ENCODE results near the gene MOB2. TPM values are rescaled to one million over a fixed set of nuclear protein-coding genes. Genes with fewer than 3 reads are reported as not detected.
"Not testable (repeated sequence)": the region's sequence is repeated elsewhere in the genome, so short reads cannot be mapped to it uniquely, and the experiment has no call there.

MOB2 gene
- total RNA-seq, 1 experiment from 2014 or later: 21.8 TPM

- Histone ChIP-seq H3K9me3 (ENCODE audit: insufficient read depth, low read depth) (no peaks in the 10 kb centered on the region), H3K4me1 (replicated peaks; ENCODE audit: insufficient read depth) (no peaks in the 10 kb centered on the region), H3K27ac (no peak overlapping the region), H3K36me3 (ENCODE audit: low read depth) (no peaks in the 10 kb centered on the region), H3K79me2 (ENCODE audit: low read depth) (no peaks in the 10 kb centered on the region), H3F3A (ENCODE audit: insufficient read depth, low read depth) (peaks cover 10% of the 10 kb centered on the region; the same call in 1 of the 2 replicates), H3K4me3 (no peak overlapping the region), H4K20me1 (ENCODE audit: insufficient read depth) (peaks cover 56% of the 10 kb centered on the region), H3K9me2 (ENCODE audit: insufficient read depth) (no peaks in the 10 kb centered on the region), H3K27me3 (ENCODE audit: insufficient read depth, low read depth) (no peaks in the 10 kb centered on the region), H2AFZ (no peak overlapping the region), H3K4me2 (no peak overlapping the region)
- TF ChIP-seq EZH2 (IDR thresholded peaks at IDR 0.05; ENCODE audit: low read depth): no peak
- TF ChIP-seq CTCF (conservative IDR thresholded peaks at IDR 0.05): no peak
- CTCF ChIA-PET: no interaction called here
- POLR2A ChIA-PET (ENCODE audit: unreplicated experiment): no interaction called here
- BruUV-seq (replicated peaks): no TSS peak
- intact Hi-C loops (cut with micrococcal nuclease; ENCODE audit: unreplicated experiment): no loop called here
- DNase-seq: no peak
These were observed 24.3 kb upstream of the MOB2 start for GRCh38 chr11:1510928-1511327.

GRCh38 chr11:1510351-1510750 lies 23.8 kb upstream of the MOB2 start:
- intact Hi-C loops (cut with micrococcal nuclease; ENCODE audit: unreplicated experiment); H3K36me3 ChIP-seq (ENCODE audit: low read depth); CTCF ChIA-PET; POLR2A ChIA-PET (ENCODE audit: unreplicated experiment); BruUV-seq (replicated peaks); H3K9me3 ChIP-seq (ENCODE audit: insufficient read depth, low read depth); H3K27me3 ChIP-seq (ENCODE audit: insufficient read depth, low read depth); DNase-seq; H3K4me3 ChIP-seq; H2AFZ ChIP-seq; H3K9me2 ChIP-seq (ENCODE audit: insufficient read depth); H3K4me1 ChIP-seq (replicated peaks; ENCODE audit: insufficient read depth); H3K79me2 ChIP-seq (ENCODE audit: low read depth); H3K27ac ChIP-seq; H3K4me2 ChIP-seq: not testable (repeated sequence)
- peaks cover 53% of the 10 kb centered on the region for H4K20me1 ChIP-seq (ENCODE audit: insufficient read depth)
- H3F3A ChIP-seq (ENCODE audit: insufficient read depth, low read depth): peaks cover 10% of the 10 kb centered on the region; the same call in 1 of the 2 replicates

GRCh38 chr11:1509626-1510255 lies 23.2 kb upstream of the MOB2 start:
- Histone ChIP-seq H3K4me3 (no peak overlapping the region), H3K9me3 (ENCODE audit: insufficient read depth, low read depth) (no peaks in the 10 kb centered on the region), H3K4me2 (no peak overlapping the region), H3K27ac (no peak overlapping the region), H4K20me1 (ENCODE audit: insufficient read depth) (peaks cover 47% of the 10 kb centered on the region), H3K79me2 (ENCODE audit: low read depth) (no peaks in the 10 kb centered on the region), H3K9me2 (ENCODE audit: insufficient read depth) (no peaks in the 10 kb centered on the region), H3F3A (ENCODE audit: insufficient read depth, low read depth) (peaks cover 10% of the 10 kb centered on the region; the same call in 1 of the 2 replicates), H3K36me3 (ENCODE audit: low read depth) (no peaks in the 10 kb centered on the region), H3K4me1 (replicated peaks; ENCODE audit: insufficient read depth) (no peaks in the 10 kb centered on the region), H3K27me3 (ENCODE audit: insufficient read depth, low read depth) (no peaks in the 10 kb centered on the region), H2AFZ (no peak overlapping the region)
- intact Hi-C loops (cut with micrococcal nuclease; ENCODE audit: unreplicated experiment): no loop called here
- TF ChIP-seq EZH2 (IDR thresholded peaks at IDR 0.05; ENCODE audit: low read depth) (no peak), CTCF (conservative IDR thresholded peaks at IDR 0.05) (no peak)
- ChIA-PET POLR2A (ENCODE audit: unreplicated experiment) (no interaction called here), CTCF (no interaction called here)
- no peak for DNase-seq
- BruUV-seq (replicated peaks): no TSS peak

- peaks cover 10% of the 10 kb centered on the region; the same call in 1 of the 2 replicates for H3F3A ChIP-seq (ENCODE audit: insufficient read depth, low read depth)
- BruUV-seq (replicated peaks): no TSS peak
- TF ChIP-seq CTCF (conservative IDR thresholded peaks at IDR 0.05) (no peak), EZH2 (IDR thresholded peaks at IDR 0.05; ENCODE audit: low read depth) (no peak)
- peaks cover 39% of the 10 kb centered on the region for H4K20me1 ChIP-seq (ENCODE audit: insufficient read depth)
- CTCF ChIA-PET: no interaction called here
- H2AFZ ChIP-seq: no peak overlapping the region
- no peaks in the 10 kb centered on the region for H3K9me3 ChIP-seq (ENCODE audit: insufficient read depth, low read depth)
- no peaks in the 10 kb centered on the region for H3K4me1 ChIP-seq (replicated peaks; ENCODE audit: insufficient read depth)
- no peaks in the 10 kb centered on the region for H3K27me3 ChIP-seq (ENCODE audit: insufficient read depth, low read depth)
- no peaks in the 10 kb centered on the region for H3K9me2 ChIP-seq (ENCODE audit: insufficient read depth)
- POLR2A ChIA-PET (ENCODE audit: unreplicated experiment): no interaction called here
- H3K4me2 ChIP-seq: no peak overlapping the region
- no peaks in the 10 kb centered on the region for H3K79me2 ChIP-seq (ENCODE audit: low read depth)
- H3K4me3 ChIP-seq: no peak overlapping the region
- H3K36me3 ChIP-seq (ENCODE audit: low read depth): no peaks in the 10 kb centered on the region
- DNase-seq: no peak
- intact Hi-C loops (cut with micrococcal nuclease; ENCODE audit: unreplicated experiment): no loop called here
- no peak overlapping the region for H3K27ac ChIP-seq
These were observed 22.4 kb upstream of the MOB2 start for GRCh38 chr11:1508986-1509385.

All from PC-9 (cell line).